Body of pancreas (tissue), 4 donors: ENCODE measurements around the gene SLC25A13. TPM values are rescaled to one million over a fixed set of nuclear protein-coding genes. Genes with fewer than 3 reads are reported as not detected.

Experiments
- ATAC-seq: fragments of 150-250 bp; one replicate; pipeline ENCODE4 v1.9.1; 2016
- DNase-seq, 4 donors: peaks; one replicate each; pipeline ENCODE4 v3.0.0-alpha.2; 2019
- H3K27ac ChIP-seq, 4 donors: fragments of 200-600 bp; sonication (generic); 1 replicate in 3 of 4; 2 replicates in 1 of 4; pipeline versions ENCODE4 v1.5.1 to v1.6.1; 2016 to 2019; ENCODE audit warnings: mild to moderate bottlenecking in 1 of 4, mixed read lengths in 1 of 4, moderate library complexity in 1 of 4
- H3K27me3 ChIP-seq, 2 donors: fragments of 200-600 bp; sonication (generic); one replicate each; pipeline ENCODE4 v1.6.0; 2016; ENCODE audit warnings: mild to moderate bottlenecking in 1 of 2
- H3K36me3 ChIP-seq, 2 donors: fragments of 200-600 bp; sonication (generic); replicated peaks in 1 of 2; 2 replicates each; pipeline ENCODE4 v1.5.1; 2016; ENCODE audit warnings: low read depth in 2 of 2; ENCODE audit not compliant: insufficient read depth in 1 of 2
- H3K4me1 ChIP-seq: fragments of 200-600 bp; sonication (generic); one replicate; pipeline ENCODE4 v1.6.0; 2016
- H3K4me3 ChIP-seq, 2 donors: fragments of 200-600 bp; sonication (generic); 1 replicate in 1 of 2; 2 replicates in 1 of 2; pipeline ENCODE4 v1.5.1; 2016 to 2019
- H3K9me3 ChIP-seq, 3 donors: fragments of 200-600 bp; sonication (generic); 1 replicate in 2 of 3; 2 replicates in 1 of 3; pipeline ENCODE4 v1.5.1; 2016
- POLR2A ChIP-seq, 3 donors: fragments of 450-650 bp; IDR thresholded peaks; one replicate each; pipeline ENCODE4 v1.6.1; 2016; ENCODE audit warnings: antibody characterized with exemption in 3 of 3, mild to moderate bottlenecking in 2 of 3
- WGBS, 2 donors: methylation state at CpG; one replicate each; pipeline ENCODE4 v1.1.5; 2017; 5-methylcytosine and 5-hydroxymethylcytosine counted together
- intact Hi-C: fragments of 100-400 bp; cut with DNase I; formaldehyde crosslinking; loops from one replicate; pipeline ENCODE4 v1.15.1; 2023
- total RNA-seq, 2 donors: library from RNA; depleted of rRNA; stranded (reverse); fragments of >200 nt; gene quantifications; one replicate each; pipeline ENCODE4 v1.1.0, GENCODE V29; 2016
- TF ChIP-seq, protein P1 (sequence below), 7 experiments: fragments of 450-650 bp in 4 of 7; fragments of 200-600 bp in 3 of 7; sonication (generic) in 3 of 7; IDR thresholded peaks; one replicate each; pipeline ENCODE4 v1.5.1; 2016 to 2019; ENCODE audit warnings: antibody characterized with exemption in 7 of 7

The SLC25A13 gene
- total RNA-seq, 2 donors from 2014 or later: 9.6 to 20.1 TPM

DNA sequence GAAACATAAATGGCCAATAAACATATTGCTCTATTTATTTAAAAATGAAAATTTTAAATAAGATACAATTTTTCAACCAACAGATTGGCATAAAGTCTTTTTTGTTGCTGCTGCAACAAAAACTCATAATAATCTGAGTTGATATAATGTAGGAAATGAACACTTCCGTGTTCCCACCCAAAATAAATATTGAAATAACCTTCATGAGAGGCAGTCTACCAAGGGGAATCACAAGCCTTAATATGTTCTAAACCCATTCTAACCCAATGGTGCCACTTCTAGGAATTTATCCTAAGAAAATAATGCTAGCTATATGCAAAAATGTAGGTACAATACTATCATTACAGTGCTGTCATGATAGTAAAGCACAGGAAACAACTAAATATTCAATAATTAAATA is 39.1 kb downstream of the SLC25A13 start:
- H3K27me3 ChIP-seq: no peaks in the 10 kb centered on the region
- DNase-seq (no peak), ATAC-seq (no peak)
- H3K4me1 ChIP-seq: no peaks in the 10 kb centered on the region
- H3K36me3 ChIP-seq: no peaks in the 10 kb centered on the region
- TF ChIP-seq, protein P1, sequence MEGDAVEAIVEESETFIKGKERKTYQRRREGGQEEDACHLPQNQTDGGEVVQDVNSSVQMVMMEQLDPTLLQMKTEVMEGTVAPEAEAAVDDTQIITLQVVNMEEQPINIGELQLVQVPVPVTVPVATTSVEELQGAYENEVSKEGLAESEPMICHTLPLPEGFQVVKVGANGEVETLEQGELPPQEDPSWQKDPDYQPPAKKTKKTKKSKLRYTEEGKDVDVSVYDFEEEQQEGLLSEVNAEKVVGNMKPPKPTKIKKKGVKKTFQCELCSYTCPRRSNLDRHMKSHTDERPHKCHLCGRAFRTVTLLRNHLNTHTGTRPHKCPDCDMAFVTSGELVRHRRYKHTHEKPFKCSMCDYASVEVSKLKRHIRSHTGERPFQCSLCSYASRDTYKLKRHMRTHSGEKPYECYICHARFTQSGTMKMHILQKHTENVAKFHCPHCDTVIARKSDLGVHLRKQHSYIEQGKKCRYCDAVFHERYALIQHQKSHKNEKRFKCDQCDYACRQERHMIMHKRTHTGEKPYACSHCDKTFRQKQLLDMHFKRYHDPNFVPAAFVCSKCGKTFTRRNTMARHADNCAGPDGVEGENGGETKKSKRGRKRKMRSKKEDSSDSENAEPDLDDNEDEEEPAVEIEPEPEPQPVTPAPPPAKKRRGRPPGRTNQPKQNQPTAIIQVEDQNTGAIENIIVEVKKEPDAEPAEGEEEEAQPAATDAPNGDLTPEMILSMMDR (IDR thresholded peaks at IDR 0.05): no peak
- TF ChIP-seq POLR2A (IDR thresholded peaks at IDR 0.05): no peak
- H3K27ac ChIP-seq: no peak overlapping the region
- H3K4me3 ChIP-seq: no peak overlapping the region
- whole genome bisulfite sequencing, 2 donors: 26 to 32% methylated on average over 1 of the region's 1 CpG
- H3K9me3 ChIP-seq: no peaks in the 10 kb centered on the region
- intact Hi-C loops: no loop called here

DNA sequence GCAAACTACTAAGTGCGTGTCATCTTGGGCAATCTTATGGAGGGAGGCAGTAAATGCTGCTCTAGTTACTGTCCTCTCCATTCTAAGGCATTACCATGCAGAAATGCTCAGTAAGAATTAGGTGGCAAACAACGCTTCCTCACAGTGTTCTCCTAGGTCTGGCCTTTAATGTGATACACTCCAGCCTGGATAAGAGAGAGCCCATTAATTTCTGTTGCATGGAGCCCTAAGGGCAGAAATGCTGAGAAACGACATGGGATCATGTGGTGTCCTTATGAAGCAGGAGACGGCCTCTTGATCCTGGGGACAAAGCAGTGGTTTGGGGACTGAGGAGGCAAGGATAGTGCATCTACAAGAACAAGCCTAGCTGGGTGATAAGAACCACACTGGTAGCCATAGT is 44.0 kb downstream of the SLC25A13 start:
- 90 to 99% methylated on average over 4 of the region's 4 CpGs for WGBS, 2 donors
- H3K27me3 ChIP-seq: no peaks in the 10 kb centered on the region

DNA sequence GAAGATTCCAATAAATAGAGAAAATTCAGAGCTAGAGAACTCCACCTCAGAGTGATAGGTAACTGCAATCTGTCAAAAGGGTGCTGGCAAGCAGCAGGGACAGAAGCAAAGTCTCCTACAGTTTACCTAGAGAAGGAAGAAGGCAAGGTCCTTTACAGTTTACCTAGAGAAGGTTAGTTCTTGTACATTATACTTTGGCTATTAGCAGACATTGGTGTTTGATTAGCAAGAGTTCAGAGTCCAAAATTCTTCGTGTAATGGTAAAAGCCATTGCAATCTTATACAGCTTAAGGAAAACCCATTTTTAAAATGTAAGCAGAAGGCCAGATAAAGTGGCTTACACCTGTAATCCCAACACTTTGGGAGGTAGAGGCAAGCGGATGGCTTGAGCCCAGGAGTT is 45.9 kb downstream of the SLC25A13 start:
- Histone ChIP-seq H3K27me3 (no peaks in the 10 kb centered on the region), H3K4me3 (no peak overlapping the region), H3K4me1 (no peaks in the 10 kb centered on the region), H3K36me3 (peaks cover 0 to 2% of the 10 kb centered on the region in 2 donors), H3K9me3 (no peaks in the 10 kb centered on the region), H3K27ac (no peak overlapping the region)
- ATAC-seq (no peak), DNase-seq (no peak)
- intact Hi-C loops: no loop called here
- WGBS, 2 donors: 67 to 68% methylated on average over 2 of the region's 2 CpGs
- TF ChIP-seq POLR2A (IDR thresholded peaks at IDR 0.05): no peak
- TF ChIP-seq, protein P1 (IDR thresholded peaks at IDR 0.05): no peak

More for the DNA sequence above, 44.0 kb downstream of the SLC25A13 start:
- intact Hi-C loops: no loop called here
- no peak for TF ChIP-seq POLR2A (IDR thresholded peaks at IDR 0.05)
- TF ChIP-seq, protein P1 (IDR thresholded peaks at IDR 0.05): no peak
- Histone ChIP-seq H3K4me3 (no peak overlapping the region), H3K27ac (no peak overlapping the region), H3K36me3 (peaks cover 0 to 2% of the 10 kb centered on the region in 2 donors), H3K9me3 (no peaks in the 10 kb centered on the region), H3K4me1 (no peaks in the 10 kb centered on the region)
- no peak for DNase-seq
- ATAC-seq: no peak

DNA sequence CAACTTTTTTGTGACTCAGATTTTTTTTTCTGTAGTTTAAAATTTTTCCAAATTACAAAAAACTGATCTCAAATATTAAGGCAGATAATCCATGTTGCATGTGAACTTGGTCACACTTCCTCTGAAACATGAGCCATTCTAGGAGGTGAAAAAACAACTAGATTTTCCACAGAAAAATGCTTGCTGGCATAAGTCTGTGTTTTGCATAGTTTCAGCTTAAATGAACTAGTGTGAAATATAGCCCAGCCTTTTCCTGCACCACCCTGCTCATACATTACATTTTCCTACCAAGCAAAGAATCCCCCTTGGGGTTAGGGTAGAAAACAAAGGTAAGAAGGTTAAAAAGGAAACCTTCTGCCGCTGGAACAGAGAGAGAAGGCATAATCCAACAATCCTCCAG is 48.2 kb downstream of the SLC25A13 start:
- H3K36me3 ChIP-seq: peaks cover 0 to 2% of the 10 kb centered on the region in 2 donors
- no peaks in the 10 kb centered on the region for H3K9me3 ChIP-seq
- intact Hi-C loops: no loop called here
- DNase-seq (no peak), ATAC-seq (no peak)
- no peak overlapping the region for H3K27ac ChIP-seq
- 92 to 95% methylated on average over 1 of the region's 1 CpG for WGBS, 2 donors
- TF ChIP-seq, protein P1 (IDR thresholded peaks at IDR 0.05): no peak
- no peak for TF ChIP-seq POLR2A (IDR thresholded peaks at IDR 0.05)
- H3K27me3 ChIP-seq: no peaks in the 10 kb centered on the region
- H3K4me3 ChIP-seq: no peak overlapping the region
- no peaks in the 10 kb centered on the region for H3K4me1 ChIP-seq

DNA sequence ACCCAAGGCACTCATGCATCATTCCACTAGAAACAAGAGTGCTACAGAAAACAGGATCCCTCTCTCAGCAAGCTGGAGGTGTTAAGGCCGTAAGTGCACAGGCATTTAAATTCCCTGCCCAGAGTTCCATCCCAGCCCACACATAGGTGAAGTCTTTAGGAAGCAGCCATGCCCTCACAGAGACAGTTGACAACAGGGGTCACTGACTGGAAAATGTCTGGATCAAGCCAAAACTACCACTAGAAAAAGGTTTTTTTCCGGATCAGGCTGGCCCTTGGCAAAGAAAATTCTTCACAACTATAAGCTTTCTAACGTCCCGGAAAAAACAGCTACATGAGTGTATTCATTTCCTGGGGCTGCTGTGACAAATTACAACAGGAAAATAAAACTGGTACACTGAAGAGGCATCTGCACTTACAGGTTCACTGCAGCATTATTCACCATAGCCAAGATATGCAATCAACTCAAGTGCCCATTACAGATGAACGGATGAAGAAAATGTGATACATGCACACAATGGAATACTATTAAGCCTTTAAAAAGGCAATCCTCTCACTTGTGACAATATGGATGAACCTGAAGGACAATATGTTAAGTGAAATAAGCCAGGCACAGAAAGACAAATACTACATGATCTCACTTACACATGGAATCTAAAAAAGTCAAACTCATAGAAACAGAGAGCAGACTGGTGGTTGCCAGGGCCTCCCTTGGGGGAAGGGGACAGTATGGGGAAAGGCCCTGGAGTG is 52.5 kb downstream of the SLC25A13 start:
- Histone ChIP-seq H3K36me3 (no peaks in the 10 kb centered on the region), H3K4me1 (no peaks in the 10 kb centered on the region), H3K27me3 (no peaks in the 10 kb centered on the region), H3K9me3 (no peaks in the 10 kb centered on the region), H3K4me3 (no peak overlapping the region), H3K27ac (no peak overlapping the region)
- WGBS, 2 donors: 93% methylated on average over 5 of the region's 5 CpGs
- intact Hi-C loops: no loop called here
- no peak for TF ChIP-seq POLR2A (IDR thresholded peaks at IDR 0.05)
- TF ChIP-seq, protein P1 (IDR thresholded peaks at IDR 0.05): no peak
- DNase-seq: no peak
- ATAC-seq: no peak
